Uterus (tissue), 2 donors: ENCODE results near the gene ZNF286A.

Experiments used
- POLR2A ChIP-seq, 2 donors: fragments of 450-650 bp; IDR thresholded peaks; one replicate each; pipeline ENCODE4 v1.6.1; 2016; ENCODE audit warnings: antibody characterized with exemption in 2 of 2, mild to moderate bottlenecking in 1 of 2, moderate library complexity in 1 of 2
- TF ChIP-seq, protein P1 (sequence below), 4 experiments: fragments of 200-600 bp in 2 of 4; fragments of 450-650 bp in 2 of 4; sonication (generic) in 2 of 4; IDR thresholded peaks; one replicate each; pipeline ENCODE4 v1.5.1; 2016 to 2019; ENCODE audit warnings: antibody characterized with exemption in 4 of 4, mild to moderate bottlenecking in 2 of 4, moderate library complexity in 1 of 4

DNA sequence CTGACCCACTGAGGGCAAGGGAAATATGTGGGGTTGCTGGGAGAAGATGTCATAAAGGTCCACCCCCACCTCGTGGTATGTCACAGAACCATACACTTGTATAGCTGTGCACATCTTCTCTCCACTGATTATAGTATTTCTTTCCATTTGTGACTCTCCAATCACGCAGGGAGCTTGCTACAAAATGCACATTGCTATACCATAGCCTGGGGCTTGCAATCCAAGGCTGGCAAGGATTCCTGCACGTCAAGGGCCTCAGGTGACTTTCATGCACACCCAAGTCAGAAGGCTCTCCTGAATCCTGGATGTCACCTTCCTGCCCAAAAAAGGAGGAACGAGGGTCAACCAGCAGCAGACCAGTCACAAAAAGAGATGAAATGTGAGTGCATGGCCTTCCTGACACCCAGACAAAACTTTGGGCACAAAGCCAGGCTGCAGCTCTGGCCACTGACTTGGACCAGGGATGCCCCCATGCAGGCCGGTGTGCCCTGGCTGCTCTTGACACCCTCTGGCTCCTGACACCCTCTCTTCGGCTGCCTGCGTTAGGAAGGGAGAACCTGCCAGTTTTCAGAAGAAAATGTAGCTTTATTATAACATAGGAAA lies 44.6 kb downstream of the ZNF286A start:
- TF ChIP-seq, protein P1, sequence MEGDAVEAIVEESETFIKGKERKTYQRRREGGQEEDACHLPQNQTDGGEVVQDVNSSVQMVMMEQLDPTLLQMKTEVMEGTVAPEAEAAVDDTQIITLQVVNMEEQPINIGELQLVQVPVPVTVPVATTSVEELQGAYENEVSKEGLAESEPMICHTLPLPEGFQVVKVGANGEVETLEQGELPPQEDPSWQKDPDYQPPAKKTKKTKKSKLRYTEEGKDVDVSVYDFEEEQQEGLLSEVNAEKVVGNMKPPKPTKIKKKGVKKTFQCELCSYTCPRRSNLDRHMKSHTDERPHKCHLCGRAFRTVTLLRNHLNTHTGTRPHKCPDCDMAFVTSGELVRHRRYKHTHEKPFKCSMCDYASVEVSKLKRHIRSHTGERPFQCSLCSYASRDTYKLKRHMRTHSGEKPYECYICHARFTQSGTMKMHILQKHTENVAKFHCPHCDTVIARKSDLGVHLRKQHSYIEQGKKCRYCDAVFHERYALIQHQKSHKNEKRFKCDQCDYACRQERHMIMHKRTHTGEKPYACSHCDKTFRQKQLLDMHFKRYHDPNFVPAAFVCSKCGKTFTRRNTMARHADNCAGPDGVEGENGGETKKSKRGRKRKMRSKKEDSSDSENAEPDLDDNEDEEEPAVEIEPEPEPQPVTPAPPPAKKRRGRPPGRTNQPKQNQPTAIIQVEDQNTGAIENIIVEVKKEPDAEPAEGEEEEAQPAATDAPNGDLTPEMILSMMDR (IDR thresholded peaks at IDR 0.05): no peak
- TF ChIP-seq POLR2A (IDR thresholded peaks at IDR 0.05): no peak
